GM23338 (cell line): ENCODE measurements around the gene SPX. TPM values are rescaled to one million over a fixed set of nuclear protein-coding genes. Genes with fewer than 3 reads are reported as not detected.

ENCODE experiments used
- ATAC-seq: fragments of 200-7000 bp; cut with Tn5 transposase; 3 replicates; pipeline ENCODE4 v1.9.1; 2020
- DNase-seq: peaks from one replicate; pipeline ENCODE4 v3.0.0-alpha.2; 2015; ENCODE audit warnings: low spot score
- H2AFZ ChIP-seq: fragments of 200-600 bp; sonication (generic); 2 replicates; pipeline ENCODE4 v1.8.0; 2016; ENCODE audit warnings: antibody characterized with exemption, mild to moderate bottlenecking, moderate library complexity
- H3F3A ChIP-seq: fragments of 200-600 bp; sonication (generic); replicated peaks from 2 replicates; pipeline ENCODE4 v1.8.0; 2017; ENCODE audit warnings: antibody characterized with exemption, mixed run types, low read depth
- H3K27ac ChIP-seq: fragments of 200-600 bp; sonication (generic); 2 replicates; pipeline ENCODE4 v1.6.1; 2016; ENCODE audit warnings: low read depth
- H3K27me3 ChIP-seq: fragments of 200-600 bp; sonication (generic); 2 replicates; pipeline ENCODE4 v1.8.0; 2016; ENCODE audit warnings: mild to moderate bottlenecking, mixed run types, moderate library complexity; ENCODE audit not compliant: insufficient read depth
- H3K36me3 ChIP-seq: fragments of 200-600 bp; sonication (generic); 2 replicates; pipeline ENCODE4 v1.8.0; 2016; ENCODE audit warnings: mild to moderate bottlenecking; ENCODE audit not compliant: insufficient read depth
- H3K4me1 ChIP-seq: fragments of 200-600 bp; sonication (generic); 2 replicates; pipeline ENCODE4 v1.8.0; 2016; ENCODE audit warnings: mild to moderate bottlenecking, moderate library complexity; ENCODE audit not compliant: insufficient read depth
- H3K4me2 ChIP-seq: fragments of 200-600 bp; sonication (generic); 2 replicates; pipeline ENCODE4 v1.7.1; 2017; ENCODE audit warnings: mixed run types
- H3K4me3 ChIP-seq: fragments of 200-600 bp; sonication (generic); 2 replicates; pipeline ENCODE4 v1.6.1; 2016; ENCODE audit warnings: mixed run types
- H3K79me2 ChIP-seq: fragments of 200-600 bp; sonication (generic); replicated peaks from 2 replicates; pipeline ENCODE4 v1.8.0; 2017; ENCODE audit warnings: mild to moderate bottlenecking; ENCODE audit not compliant: insufficient read depth
- H3K9me2 ChIP-seq: fragments of 200-600 bp; sonication (generic); 2 replicates; pipeline ENCODE4 v1.8.0; 2017; ENCODE audit not compliant: insufficient read depth
- H4K20me1 ChIP-seq: fragments of 200-600 bp; sonication (generic); replicated peaks from 2 replicates; pipeline ENCODE4 v1.8.0; 2017; ENCODE audit warnings: mild to moderate bottlenecking; ENCODE audit not compliant: insufficient read depth
- H3K27ac Mint-ChIP-seq: 2 replicates; pipeline ENCODE4 v1.8.0; 2020; ENCODE audit warnings: inconsistent platforms, mild to moderate bottlenecking, moderate library complexity, mixed read lengths
- H3K27me3 Mint-ChIP-seq: 3 replicates; pipeline ENCODE4 v1.8.0; 2022; ENCODE audit warnings: low read depth, mild to moderate bottlenecking, moderate library complexity, mixed read lengths, inconsistent platforms; ENCODE audit not compliant: insufficient read depth, poor library complexity
- H3K36me3 Mint-ChIP-seq: 3 replicates; pipeline ENCODE4 v1.8.0; 2021; ENCODE audit warnings: low read depth, mild to moderate bottlenecking, inconsistent platforms, moderate library complexity, mixed read lengths
- H3K4me1 Mint-ChIP-seq: 3 replicates; pipeline ENCODE4 v1.8.0; 2020; ENCODE audit warnings: mild to moderate bottlenecking, inconsistent platforms, mixed read lengths
- H3K4me3 Mint-ChIP-seq: 3 replicates; pipeline ENCODE4 v1.8.0; 2021; ENCODE audit warnings: moderate library complexity, mild to moderate bottlenecking, inconsistent platforms, mixed read lengths
- H3K9me3 Mint-ChIP-seq: 3 replicates; pipeline ENCODE4 v1.8.0; 2020; ENCODE audit warnings: moderate library complexity, mild to moderate bottlenecking, inconsistent platforms, mixed read lengths
- CREB1 ChIP-seq: fragments of 250-450 bp; sonication (Bioruptor Pico); IDR thresholded peaks from 2 replicates; pipeline ENCODE4 v1.5.0; 2020; ENCODE audit warnings: low read depth, mild to moderate bottlenecking, moderate library complexity
- ETS1 ChIP-seq: IDR thresholded peaks from 2 replicates; pipeline ENCODE4 v1.6.1; 2016; ENCODE audit warnings: antibody characterized with exemption
- EZH2 ChIP-seq: fragments of 200-600 bp; sonication (generic); IDR thresholded peaks from one replicate; pipeline ENCODE4 v1.8.0; 2017; ENCODE audit warnings: antibody characterized with exemption, mild to moderate bottlenecking, low read depth; ENCODE audit not compliant: unreplicated experiment
- JUNB ChIP-seq: IDR thresholded peaks from one replicate; pipeline ENCODE4 v1.6.1; 2016; ENCODE audit warnings: antibody characterized with exemption; ENCODE audit not compliant: unreplicated experiment
- NANOG ChIP-seq: IDR thresholded peaks from 2 replicates; pipeline ENCODE4 v1.6.1; 2016; ENCODE audit warnings: antibody characterized with exemption, borderline replicate concordance
- POLR2AphosphoS5 ChIP-seq: IDR thresholded peaks from 2 replicates; pipeline ENCODE4 v1.6.1; 2016; ENCODE audit warnings: antibody characterized with exemption, low read depth
- REST ChIP-seq: IDR thresholded peaks from one replicate; pipeline ENCODE4 v1.6.1; 2018; ENCODE audit warnings: antibody characterized with exemption; ENCODE audit not compliant: unreplicated experiment
- STAT1 ChIP-seq: IDR thresholded peaks from one replicate; pipeline ENCODE4 v1.6.1; 2016; ENCODE audit warnings: antibody characterized with exemption; ENCODE audit not compliant: unreplicated experiment
- ZNF114 ChIP-seq: fragments of 250-450 bp; sonication (Bioruptor Pico); IDR thresholded peaks from 2 replicates; pipeline ENCODE4 v1.5.0; 2020; ENCODE audit warnings: mild to moderate bottlenecking, moderate library complexity
- ZNF462 ChIP-seq: fragments of 250-450 bp; sonication (Bioruptor Pico); IDR thresholded peaks from 2 replicates; pipeline ENCODE4 v1.5.0; 2020; ENCODE audit warnings: mild to moderate bottlenecking, moderate library complexity
- polyA plus RNA-seq: library from polyadenylated mRNA; unstranded; fragments of >200 nt; fragmentation: Nextera tagmentation; extraction: Ambion mirVana; gene quantifications from 2 replicates; pipeline ENCODE4 v1.2.1, GENCODE V29; 2016
- total RNA-seq: library from RNA; depleted of rRNA; stranded (reverse); fragments of >200 nt; shearing (Covaris generic); gene quantifications from 2 replicates; pipeline ENCODE4 v1.2.3, GENCODE V29; 2014

Gene SPX
- total and polyA plus RNA-seq, 2 experiments from 2014 or later = 1.3 TPM

- H3K27ac ChIP-seq = no peak overlapping the region
- no peaks in the 10 kb centered on the region for H3K27me3 ChIP-seq
- H3K9me2 ChIP-seq = no peaks in the 10 kb centered on the region
- no peaks in the 10 kb centered on the region for H3K27me3 Mint-ChIP-seq
- H3K4me2 ChIP-seq = no peak overlapping the region
- no peak overlapping the region for H2AFZ ChIP-seq
- no peaks in the 10 kb centered on the region for H3K4me1 Mint-ChIP-seq
- H3K4me1 ChIP-seq = no peaks in the 10 kb centered on the region
- no peak for DNase-seq
- ATAC-seq = no peak
- no peak overlapping the region for H3K4me3 Mint-ChIP-seq
- H3K36me3 ChIP-seq = peaks cover 24% of the 10 kb centered on the region
- H3F3A ChIP-seq = no peaks in the 10 kb centered on the region
- no peak overlapping the region for H3K4me3 ChIP-seq
- TF ChIP-seq EZH2 (no peak), REST (no peak), ZNF462 (CRISPR knock-in tag) (no peak), JUNB (no peak), CREB1 (CRISPR knock-in tag) (no peak), STAT1 (no peak), NANOG (no peak), POLR2AphosphoS5 (no peak), ETS1 (no peak), ZNF114 (CRISPR knock-in tag) (no peak)
- no peaks in the 10 kb centered on the region for H3K9me3 Mint-ChIP-seq
- peaks cover 28% of the 10 kb centered on the region for H3K79me2 ChIP-seq
- H3K36me3 Mint-ChIP-seq = peaks cover 6% of the 10 kb centered on the region; the same call in 2 of the 3 replicates
- no peak overlapping the region for H3K27ac Mint-ChIP-seq
- H4K20me1 ChIP-seq = 0 out of 2 replicates have a peak, but pooled peaks cover 9% of the 10 kb centered on the region
Measured at GRCh38 chr12:21509768-21510167, 16.3 kb upstream of the SPX start.
